Effector memory CD4-positive, alpha-beta T cell (primary cell): ENCODE measurements around the gene RNF44.

Experiments used
- DNase-seq, 3 donors: peaks; one replicate each; pipeline ENCODE4 v3.0.0-alpha.2; 2020
- H3K27ac ChIP-seq: 2 replicates; pipeline ENCODE4 v1.7.0; 2013; ENCODE audit warnings: mild to moderate bottlenecking, low read length, moderate library complexity; ENCODE audit not compliant: insufficient read depth, poor library complexity, severe bottlenecking
- H3K27me3 ChIP-seq: replicated peaks from 2 replicates; pipeline ENCODE4 v1.7.0; 2013; ENCODE audit warnings: mild to moderate bottlenecking, low read length; ENCODE audit not compliant: insufficient read depth, control insufficient read depth, poor library complexity, severe bottlenecking
- H3K36me3 ChIP-seq: 2 replicates; pipeline ENCODE4 v1.7.0; 2013; ENCODE audit warnings: mild to moderate bottlenecking, low read length, moderate library complexity; ENCODE audit not compliant: control insufficient read depth, insufficient read depth
- H3K4me1 ChIP-seq: 2 replicates; pipeline ENCODE4 v1.7.0; 2013; ENCODE audit warnings: low read length, mild to moderate bottlenecking; ENCODE audit not compliant: control insufficient read depth, insufficient read depth, poor library complexity, severe bottlenecking
- H3K4me3 ChIP-seq: 2 replicates; pipeline ENCODE4 v1.7.0; 2013; ENCODE audit warnings: low read length, low read depth, mild to moderate bottlenecking; ENCODE audit not compliant: insufficient read depth, poor library complexity, severe bottlenecking
- H3K9me3 ChIP-seq: 2 replicates; pipeline ENCODE4 v1.7.0; 2013; ENCODE audit warnings: mild to moderate bottlenecking, low read length, moderate library complexity; ENCODE audit not compliant: control insufficient read depth

Gene RNF44

DNA sequence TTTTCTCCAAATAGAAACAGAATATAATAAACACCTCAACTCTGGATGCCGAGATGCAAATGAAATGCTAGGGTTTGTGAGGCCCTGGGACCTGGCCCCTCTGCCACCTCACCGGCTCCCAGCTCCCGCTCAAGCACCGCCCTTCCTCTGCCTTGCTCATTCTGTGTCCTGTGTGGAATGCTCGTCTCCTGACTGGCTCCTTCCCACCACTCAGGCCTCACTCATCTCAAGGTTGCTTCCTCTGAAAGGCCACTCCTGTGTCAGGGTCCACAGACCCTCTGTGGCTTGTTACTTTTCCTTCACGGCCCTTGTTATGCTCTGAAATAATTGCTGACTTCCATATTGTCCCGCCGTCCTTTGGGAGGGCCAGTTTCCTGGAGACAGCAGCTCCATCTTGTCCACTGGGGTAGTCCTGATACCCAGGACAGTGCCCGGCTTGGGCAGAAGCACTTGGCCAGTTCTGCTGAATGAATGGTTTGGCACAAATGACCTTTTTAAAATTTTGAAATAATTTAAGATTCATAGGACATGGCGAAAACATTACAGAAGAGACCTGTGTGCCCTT is 15.4 kb downstream of the RNF44 start:
- no peaks in the 10 kb centered on the region for H3K27me3 ChIP-seq
- no peaks in the 10 kb centered on the region for H3K36me3 ChIP-seq
- no peak overlapping the region for H3K4me3 ChIP-seq
- H3K27ac ChIP-seq: no peak overlapping the region
- H3K9me3 ChIP-seq: no peaks in the 10 kb centered on the region
- no peak for DNase-seq
- no peaks in the 10 kb centered on the region for H3K4me1 ChIP-seq

- H3K27ac ChIP-seq: no peak overlapping the region
- no peak for DNase-seq
- no peaks in the 10 kb centered on the region for H3K4me1 ChIP-seq
Measured at GRCh38 chr5:176521286-176521685, 15.9 kb downstream of the RNF44 start.

GRCh38 chr5:176519810-176520720 is 17.1 kb downstream of the RNF44 start:
- Histone ChIP-seq H3K27ac (no peak overlapping the region), H3K36me3 (no peaks in the 10 kb centered on the region), H3K9me3 (no peaks in the 10 kb centered on the region), H3K4me3 (no peak overlapping the region), H3K27me3 (no peaks in the 10 kb centered on the region), H3K4me1 (no peaks in the 10 kb centered on the region)
- DNase-seq: no peak

More at GRCh38 chr5:176521286-176521685, 15.9 kb downstream of the RNF44 start:
- Histone ChIP-seq H3K36me3 (no peaks in the 10 kb centered on the region), H3K9me3 (no peaks in the 10 kb centered on the region), H3K4me3 (no peak overlapping the region), H3K27me3 (no peaks in the 10 kb centered on the region)

DNA sequence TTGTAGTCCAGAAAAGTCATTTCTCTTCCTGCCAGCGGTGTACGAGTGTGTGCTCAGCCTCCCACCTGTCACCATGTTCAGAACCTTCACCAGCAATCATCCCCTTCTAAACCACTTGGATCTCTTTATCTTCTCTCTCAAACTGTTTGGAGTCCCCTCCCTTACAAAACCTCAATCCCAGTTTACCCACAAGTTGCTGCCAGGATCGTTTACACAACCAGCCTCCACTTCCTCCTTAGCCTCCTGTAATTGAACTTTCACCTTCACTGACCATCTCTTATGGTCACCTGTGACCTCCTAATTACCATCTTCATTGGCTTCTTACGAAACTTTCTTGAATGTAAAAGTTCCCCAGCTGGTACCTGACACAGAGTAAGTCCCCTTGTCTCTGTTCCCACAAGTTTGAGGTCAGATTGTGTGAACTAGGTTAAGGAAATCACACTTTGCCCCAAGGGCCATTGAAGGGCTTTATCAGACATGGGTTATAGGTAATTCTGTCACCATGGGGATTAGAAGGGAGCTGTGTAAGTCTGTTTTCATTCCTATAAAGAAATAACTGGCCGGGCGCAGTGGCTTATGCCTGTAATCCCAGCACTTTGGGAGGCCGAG is 20.0 kb downstream of the RNF44 start:
- H3K36me3 ChIP-seq: no peaks in the 10 kb centered on the region
- no peak for DNase-seq
- H3K27ac ChIP-seq: no peak overlapping the region
- H3K9me3 ChIP-seq: no peaks in the 10 kb centered on the region
- H3K27me3 ChIP-seq: no peaks in the 10 kb centered on the region
- H3K4me3 ChIP-seq: no peak overlapping the region
- no peaks in the 10 kb centered on the region for H3K4me1 ChIP-seq

DNA sequence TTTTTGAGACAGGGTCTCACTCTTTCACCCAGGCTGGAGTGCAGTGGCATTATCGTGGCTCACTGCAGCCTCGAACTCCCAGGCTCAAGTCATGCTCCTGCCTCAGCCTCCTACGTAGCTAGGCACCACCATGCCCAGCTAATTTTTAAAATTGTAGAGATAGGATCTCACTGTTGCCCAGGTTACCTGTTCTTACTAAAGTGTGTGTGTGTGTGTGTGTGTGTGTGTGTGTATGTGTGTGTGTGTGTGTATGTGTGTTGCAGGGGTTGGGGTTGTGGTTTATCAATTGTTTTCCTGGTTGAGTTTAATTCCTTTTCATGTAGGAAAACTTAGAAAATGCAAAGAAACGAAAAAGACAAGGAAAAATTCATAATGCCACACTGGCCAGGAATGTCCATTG is 21.8 kb downstream of the RNF44 start:
- H3K27me3 ChIP-seq: no peaks in the 10 kb centered on the region
- H3K4me3 ChIP-seq: no peak overlapping the region
- no peak overlapping the region for H3K27ac ChIP-seq
- DNase-seq: no peak
- no peaks in the 10 kb centered on the region for H3K36me3 ChIP-seq
- no peaks in the 10 kb centered on the region for H3K4me1 ChIP-seq
- H3K9me3 ChIP-seq: no peaks in the 10 kb centered on the region

- H3K27me3 ChIP-seq: no peaks in the 10 kb centered on the region
- H3K4me1 ChIP-seq: no peaks in the 10 kb centered on the region
- no peak for DNase-seq
- H3K36me3 ChIP-seq: no peaks in the 10 kb centered on the region
- no peak overlapping the region for H3K4me3 ChIP-seq
- no peaks in the 10 kb centered on the region for H3K9me3 ChIP-seq
- H3K27ac ChIP-seq: no peak overlapping the region
Measured at GRCh38 chr5:176514244-176514950, 22.8 kb downstream of the RNF44 start.

DNA sequence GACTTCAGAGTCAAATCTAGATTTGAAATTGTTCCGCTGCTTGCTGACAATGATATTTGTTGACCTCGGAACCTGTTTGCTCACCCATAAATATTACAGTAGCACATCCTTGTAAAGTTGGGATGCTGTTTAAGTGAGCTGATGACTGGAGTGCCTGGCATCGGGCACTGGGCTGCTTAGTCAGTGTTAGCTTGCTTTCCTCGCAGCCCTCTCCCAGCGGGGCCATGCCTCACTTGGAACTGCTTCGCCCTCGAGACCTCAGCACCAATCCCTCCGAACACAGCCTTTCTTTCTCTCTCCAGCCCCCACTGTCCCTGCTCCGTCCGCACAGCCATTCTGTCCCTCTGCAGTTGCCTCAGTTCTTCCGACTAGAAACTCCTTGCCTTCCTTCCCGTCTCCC is 23.4 kb downstream of the RNF44 start:
- H3K9me3 ChIP-seq: no peaks in the 10 kb centered on the region
- no peak overlapping the region for H3K27ac ChIP-seq
- H3K4me3 ChIP-seq: no peak overlapping the region
- no peaks in the 10 kb centered on the region for H3K27me3 ChIP-seq
- H3K4me1 ChIP-seq: no peaks in the 10 kb centered on the region
- no peak for DNase-seq
- no peaks in the 10 kb centered on the region for H3K36me3 ChIP-seq

GRCh38 chr5:176508603-176509002 is 28.6 kb downstream of the RNF44 start:
- Histone ChIP-seq H3K27me3 (no peaks in the 10 kb centered on the region), H3K9me3 (no peaks in the 10 kb centered on the region), H3K4me1 (no peaks in the 10 kb centered on the region), H3K4me3 (no peak overlapping the region), H3K27ac (no peak overlapping the region), H3K36me3 (peaks cover 42% of the 10 kb centered on the region)
- DNase-seq: no peak

DNA sequence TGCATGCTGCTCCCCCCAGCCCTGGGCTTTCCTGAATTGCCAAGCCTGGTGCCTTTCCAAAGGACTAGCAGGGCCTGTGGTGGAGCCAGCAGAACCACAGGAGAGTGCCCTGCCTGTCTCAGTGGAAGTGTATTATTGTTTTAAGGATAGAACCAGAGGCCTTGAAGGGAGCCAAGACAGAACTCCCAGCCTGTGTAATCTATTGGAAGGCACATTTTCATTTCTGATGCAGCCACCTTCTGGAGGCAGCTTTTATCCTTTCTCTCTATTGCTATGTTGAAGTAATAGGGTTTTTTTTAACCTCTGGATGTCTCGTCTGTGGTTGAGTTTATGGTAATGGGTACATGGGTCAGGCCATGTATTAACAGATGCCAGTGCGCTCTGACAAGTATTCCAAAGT is 29.3 kb downstream of the RNF44 start:
- DNase-seq: no peak
- Histone ChIP-seq H3K4me1 (no peaks in the 10 kb centered on the region), H3K9me3 (no peaks in the 10 kb centered on the region), H3K4me3 (no peak overlapping the region), H3K27ac (no peak overlapping the region), H3K36me3 (peaks cover 43% of the 10 kb centered on the region), H3K27me3 (no peaks in the 10 kb centered on the region)
